GM12864 (cell line): Measurements from ENCODE around the gene METAP1.

ENCODE experiments used
- DNase-seq: peaks from one replicate; pipeline ENCODE4 v3.0.0-alpha.2; 2011; ENCODE audit warnings: low read depth
- H3K4me3 ChIP-seq: 2 replicates; pipeline ENCODE4 v1.5.1; 2011; ENCODE audit warnings: mild to moderate bottlenecking, low read depth, low read length, control low read depth
- CTCF ChIP-seq: IDR thresholded peaks from 2 replicates; pipeline ENCODE4 v1.5.1; 2011; ENCODE audit warnings: low read depth, mild to moderate bottlenecking, moderate library complexity, low read length, control low read depth, inconsistent platforms; ENCODE audit errors: missing control alignments

METAP1 gene

DNA sequence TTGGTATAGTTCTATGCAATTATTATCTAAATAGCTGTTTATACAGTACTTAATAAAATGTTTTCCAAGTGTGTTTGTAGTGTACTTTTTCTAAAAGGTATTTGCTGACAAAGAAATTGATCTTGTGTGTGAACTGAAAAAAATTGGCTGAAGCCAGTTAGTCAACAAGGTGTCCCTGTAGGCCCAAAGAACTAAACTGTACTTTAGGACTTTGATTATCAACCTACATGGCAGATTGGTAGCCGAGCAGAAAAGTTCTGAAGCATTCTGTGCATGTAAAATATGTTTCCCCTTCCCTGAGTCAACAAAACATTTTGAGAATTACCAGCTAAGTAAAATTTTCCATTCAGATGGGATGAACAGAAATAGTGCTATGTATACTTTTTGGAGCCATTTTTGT is 72.1 kb downstream of the METAP1 start:
- no peak for DNase-seq
- no peak overlapping the region for H3K4me3 ChIP-seq
- TF ChIP-seq CTCF, result no peak

DNA sequence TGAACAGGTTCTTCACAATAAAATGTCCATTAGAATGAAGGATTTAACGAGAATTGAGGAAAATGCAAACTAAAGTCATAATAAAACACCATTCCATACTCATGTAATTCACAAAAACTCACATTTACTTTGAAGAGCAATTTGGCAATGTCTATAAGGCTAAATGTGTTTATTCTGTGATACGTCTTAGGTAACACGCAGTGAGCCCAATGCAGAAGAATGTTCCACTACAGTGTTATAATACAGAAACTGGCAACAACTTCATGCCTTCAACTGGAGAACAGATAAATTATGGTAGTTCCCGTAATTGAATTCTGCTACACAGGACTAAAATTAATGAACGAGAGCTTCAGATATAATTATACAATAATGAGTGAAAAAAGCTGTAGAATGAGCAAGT is 75.6 kb downstream of the METAP1 start:
- no peak for DNase-seq
- no peak for TF ChIP-seq CTCF
- H3K4me3 ChIP-seq, result no peak overlapping the region

GRCh38 chr4:99074816-99075215 is 79.3 kb downstream of the METAP1 start:
- no peak for TF ChIP-seq CTCF
- no peak for DNase-seq
- no peak overlapping the region for H3K4me3 ChIP-seq

DNA sequence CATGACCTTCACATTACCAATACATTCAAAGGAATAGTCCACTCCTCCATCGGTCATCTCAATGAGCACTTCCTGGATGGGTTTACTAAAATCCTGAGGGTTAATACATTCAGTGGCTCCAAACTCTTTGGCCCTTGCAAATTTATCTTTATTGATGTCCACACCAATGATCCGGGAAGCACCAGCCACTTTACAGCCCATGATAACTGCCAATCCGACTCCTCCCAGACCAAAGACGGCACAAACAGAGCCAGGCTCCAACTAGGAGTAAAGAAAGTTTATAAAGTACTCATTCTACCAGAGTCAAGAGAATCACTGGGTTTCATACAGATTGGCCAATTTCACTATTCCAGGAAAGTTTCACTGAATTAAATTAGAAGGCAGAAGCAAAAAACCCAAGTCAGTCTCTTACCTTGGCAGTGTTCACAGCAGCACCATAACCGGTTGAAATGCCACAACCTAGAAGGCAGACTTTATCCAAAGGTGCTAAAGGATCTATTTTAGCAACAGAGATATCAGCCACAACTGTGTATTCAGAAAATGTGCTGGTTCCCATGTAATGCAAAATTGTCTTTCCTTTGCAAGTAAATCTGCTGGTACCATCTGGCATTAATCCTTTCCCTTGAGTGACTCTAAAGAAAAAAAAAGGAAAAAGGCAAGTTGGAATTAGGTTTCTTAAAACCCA is 80.9 kb downstream of the METAP1 start:
- DNase-seq, result no peak
- no peak for TF ChIP-seq CTCF
- no peak overlapping the region for H3K4me3 ChIP-seq

GRCh38 chr4:99077177-99077576 is 81.7 kb downstream of the METAP1 start:
- no peak for TF ChIP-seq CTCF
- DNase-seq, result no peak
- no peak overlapping the region for H3K4me3 ChIP-seq

DNA sequence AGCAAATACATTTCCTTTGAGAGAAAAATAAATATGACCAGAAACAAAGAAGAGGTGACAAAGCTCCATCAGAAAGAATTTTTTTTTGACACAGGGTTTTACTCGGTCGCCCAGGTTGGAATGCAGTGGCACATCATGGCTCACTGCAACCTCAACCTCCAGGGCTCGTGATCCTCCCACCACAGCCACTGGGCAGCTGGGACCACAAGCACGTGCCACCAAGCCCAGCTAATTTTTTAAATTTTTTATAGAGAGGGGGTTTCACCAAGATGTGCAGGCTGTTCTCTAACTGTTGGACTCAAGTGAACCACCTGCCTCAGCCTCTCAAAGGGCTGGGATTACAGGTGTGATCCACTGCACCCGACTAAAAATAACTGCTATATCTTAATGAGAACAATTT is 82.8 kb downstream of the METAP1 start:
- no peak for DNase-seq
- no peak overlapping the region for H3K4me3 ChIP-seq
- TF ChIP-seq CTCF, result no peak

DNA sequence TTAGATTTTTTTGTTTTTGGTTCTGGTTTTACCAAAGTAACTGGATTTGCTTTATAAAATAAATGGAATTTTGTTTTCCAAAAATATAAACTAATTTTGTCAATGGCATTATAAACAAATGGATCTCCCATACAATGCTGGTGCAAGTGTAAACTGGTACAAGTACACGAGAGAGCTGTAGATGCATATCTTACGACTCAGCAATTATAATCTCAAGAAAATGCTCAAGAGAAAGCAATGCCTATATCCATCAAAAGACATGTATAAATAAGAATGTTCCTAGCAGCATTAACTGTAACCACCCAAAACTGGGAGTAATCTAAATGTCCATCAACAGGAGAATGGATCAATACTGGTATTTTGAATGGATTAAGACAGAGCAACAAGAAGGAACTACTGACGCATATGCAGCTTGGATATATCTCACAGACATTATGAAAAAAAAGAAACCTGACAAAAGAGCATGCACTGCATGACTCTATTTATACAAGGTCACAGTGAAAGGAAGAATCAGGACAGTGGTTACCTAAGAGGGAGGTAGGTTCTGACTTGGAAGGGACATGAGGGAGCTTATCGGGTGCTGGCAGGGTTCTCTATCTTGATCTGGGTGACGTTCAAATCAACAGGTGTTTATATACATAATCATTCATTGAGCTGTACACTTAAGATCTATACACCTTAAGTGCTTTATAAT is 83.6 kb downstream of the METAP1 start:
- TF ChIP-seq CTCF, result no peak
- no peak for DNase-seq
- H3K4me3 ChIP-seq, result no peak overlapping the region
